WERI-Rb-1 (cell line): Measurements from ENCODE around the gene KRTAP10-10.

Experiments
- DNase-seq: peaks from one replicate; pipeline ENCODE4 v3.0.0-alpha.2; 2020
- H3K27ac ChIP-seq: fragments of 250-450 bp; sonication (Bioruptor Pico); 2 replicates; pipeline ENCODE4 v1.5.1; 2020; ENCODE audit warnings: mild to moderate bottlenecking, moderate library complexity
- H3K27me3 ChIP-seq: fragments of 250-450 bp; sonication (Bioruptor Pico); 2 replicates; pipeline ENCODE4 v1.5.1; 2021; ENCODE audit warnings: mild to moderate bottlenecking, low read depth, moderate library complexity; ENCODE audit not compliant: insufficient read depth, severe bottlenecking
- H3K36me3 ChIP-seq: fragments of 250-450 bp; sonication (Bioruptor Pico); 2 replicates; pipeline ENCODE4 v1.5.1; 2020; ENCODE audit warnings: mild to moderate bottlenecking, moderate library complexity
- H3K4me3 ChIP-seq: 2 replicates; pipeline ENCODE4 v1.5.1; 2011; ENCODE audit warnings: low read depth, mild to moderate bottlenecking, control low read depth, low read length
- H3K9me3 ChIP-seq: fragments of 250-450 bp; sonication (Bioruptor Pico); 2 replicates; pipeline ENCODE4 v1.5.1; 2021; ENCODE audit warnings: mild to moderate bottlenecking, moderate library complexity; ENCODE audit not compliant: severe bottlenecking
- TF ChIP-seq, protein P1 (sequence below): IDR thresholded peaks from 2 replicates; pipeline ENCODE4 v1.5.1; 2011; ENCODE audit warnings: low read depth, mild to moderate bottlenecking, control low read depth, inconsistent platforms, low read length

The KRTAP10-10 gene

DNA sequence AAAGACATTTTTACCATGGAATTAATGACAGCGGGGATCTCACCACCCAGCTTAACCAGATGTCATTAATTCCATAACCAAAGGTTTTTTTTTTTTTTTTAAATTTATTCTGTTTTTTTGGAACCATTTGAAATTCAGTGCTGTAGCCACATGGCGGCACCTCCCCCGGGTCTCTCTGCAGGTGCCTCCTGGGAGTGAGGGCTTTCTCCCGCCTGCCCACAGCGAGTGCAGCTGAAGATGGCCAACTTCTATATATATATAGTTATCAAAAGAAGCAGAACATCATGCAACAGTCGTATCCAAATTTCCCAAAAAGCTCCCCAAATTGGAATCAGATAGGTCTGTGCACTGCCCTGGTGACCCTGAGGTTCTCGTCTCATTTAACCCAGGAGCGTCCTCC is 21.7 kb upstream of the KRTAP10-10 start:
- Histone ChIP-seq H3K27ac (no peak overlapping the region), H3K9me3 (peaks cover 25% of the 10 kb centered on the region), H3K27me3 (no peaks in the 10 kb centered on the region), H3K4me3 (no peak overlapping the region), H3K36me3 (no peaks in the 10 kb centered on the region)
- TF ChIP-seq, protein P1, sequence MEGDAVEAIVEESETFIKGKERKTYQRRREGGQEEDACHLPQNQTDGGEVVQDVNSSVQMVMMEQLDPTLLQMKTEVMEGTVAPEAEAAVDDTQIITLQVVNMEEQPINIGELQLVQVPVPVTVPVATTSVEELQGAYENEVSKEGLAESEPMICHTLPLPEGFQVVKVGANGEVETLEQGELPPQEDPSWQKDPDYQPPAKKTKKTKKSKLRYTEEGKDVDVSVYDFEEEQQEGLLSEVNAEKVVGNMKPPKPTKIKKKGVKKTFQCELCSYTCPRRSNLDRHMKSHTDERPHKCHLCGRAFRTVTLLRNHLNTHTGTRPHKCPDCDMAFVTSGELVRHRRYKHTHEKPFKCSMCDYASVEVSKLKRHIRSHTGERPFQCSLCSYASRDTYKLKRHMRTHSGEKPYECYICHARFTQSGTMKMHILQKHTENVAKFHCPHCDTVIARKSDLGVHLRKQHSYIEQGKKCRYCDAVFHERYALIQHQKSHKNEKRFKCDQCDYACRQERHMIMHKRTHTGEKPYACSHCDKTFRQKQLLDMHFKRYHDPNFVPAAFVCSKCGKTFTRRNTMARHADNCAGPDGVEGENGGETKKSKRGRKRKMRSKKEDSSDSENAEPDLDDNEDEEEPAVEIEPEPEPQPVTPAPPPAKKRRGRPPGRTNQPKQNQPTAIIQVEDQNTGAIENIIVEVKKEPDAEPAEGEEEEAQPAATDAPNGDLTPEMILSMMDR: no peak
- no peak for DNase-seq

DNA sequence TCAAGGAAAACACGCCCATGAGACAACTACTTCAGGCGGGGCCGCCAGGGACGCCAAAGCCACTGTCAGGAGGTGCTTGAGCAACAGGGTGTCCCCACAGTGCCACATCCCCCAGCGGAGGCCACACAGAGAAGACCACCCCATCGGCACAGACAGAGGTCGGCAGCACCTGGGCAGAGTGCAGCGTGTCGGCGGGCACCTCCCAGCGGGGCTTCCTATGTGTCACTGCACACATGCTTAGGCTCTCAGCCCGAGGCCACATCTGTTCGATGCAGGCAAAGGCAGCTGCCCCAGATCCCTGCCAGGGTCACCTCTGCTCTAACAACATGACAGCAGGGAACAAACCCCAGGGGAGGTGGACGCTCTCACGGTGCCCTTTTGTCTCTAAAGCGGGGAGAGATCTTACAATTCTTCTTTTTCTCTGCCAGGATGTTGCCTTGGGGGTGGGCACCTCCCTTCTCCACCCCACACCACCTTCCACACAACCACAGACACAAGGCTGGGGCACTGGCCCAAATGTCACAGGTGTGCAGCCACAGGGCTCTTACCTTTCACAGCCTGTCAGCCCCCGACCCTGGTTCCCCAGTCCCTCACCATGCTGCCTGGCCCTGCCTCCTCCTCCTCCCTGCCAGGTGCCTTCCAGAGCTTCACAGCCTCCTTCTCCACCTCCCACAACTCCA is 21.1 kb upstream of the KRTAP10-10 start:
- DNase-seq: no peak
- peaks cover 23% of the 10 kb centered on the region for H3K9me3 ChIP-seq
- H3K27ac ChIP-seq: no peak overlapping the region
- H3K36me3 ChIP-seq: no peaks in the 10 kb centered on the region
- TF ChIP-seq, protein P1: no peak
- no peak overlapping the region for H3K4me3 ChIP-seq
- H3K27me3 ChIP-seq: no peaks in the 10 kb centered on the region

DNA sequence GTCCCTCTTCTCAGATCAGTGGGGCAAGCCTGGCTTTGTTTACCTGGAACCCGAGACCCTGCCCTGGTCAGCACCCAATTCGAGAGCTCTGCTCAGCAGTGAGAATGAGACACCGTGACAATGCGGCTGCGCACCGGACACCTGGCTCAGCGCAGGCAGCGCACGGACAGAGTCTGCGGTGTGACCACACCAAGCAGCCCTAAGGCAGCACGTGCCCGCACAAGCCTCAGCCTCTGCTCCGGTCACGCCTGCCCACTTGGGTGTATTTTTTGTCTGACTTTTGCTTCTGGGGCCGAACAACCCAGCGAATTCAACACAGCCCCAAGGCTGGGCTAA is 20.6 kb upstream of the KRTAP10-10 start:
- H3K4me3 ChIP-seq: no peak overlapping the region
- H3K9me3 ChIP-seq: peaks cover 20% of the 10 kb centered on the region

DNA sequence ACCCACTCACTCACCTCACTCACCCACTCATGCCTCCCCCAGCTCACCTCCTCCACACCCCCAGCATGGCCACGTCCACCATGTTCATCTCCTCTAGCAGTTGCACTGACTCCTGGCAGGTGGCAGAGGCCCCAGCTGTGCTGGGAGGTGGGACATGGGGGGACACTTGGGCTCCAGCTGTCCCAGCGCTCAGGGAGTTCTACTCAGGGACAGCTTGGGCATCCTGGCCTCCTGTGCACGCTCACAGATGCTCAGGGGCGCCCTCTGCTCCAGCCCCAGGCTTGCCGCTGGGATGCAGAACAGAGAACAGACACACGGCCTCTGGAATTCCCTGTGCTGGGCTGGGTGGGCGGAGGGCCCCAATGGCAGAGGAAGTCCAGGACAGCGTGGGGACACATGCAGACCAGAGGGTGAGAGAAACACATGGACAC is 20.1 kb upstream of the KRTAP10-10 start:
- no peak overlapping the region for H3K4me3 ChIP-seq
- H3K36me3 ChIP-seq: no peaks in the 10 kb centered on the region
- TF ChIP-seq, protein P1: peak; percentile 17; the same call in 1 of the 2 replicates
- no peak overlapping the region for H3K27ac ChIP-seq
- H3K9me3 ChIP-seq: peaks cover 18% of the 10 kb centered on the region
- no peak for DNase-seq
- H3K27me3 ChIP-seq: no peaks in the 10 kb centered on the region

More for the DNA sequence above, 20.6 kb upstream of the KRTAP10-10 start:
- H3K27ac ChIP-seq: no peak overlapping the region
- no peaks in the 10 kb centered on the region for H3K27me3 ChIP-seq
- no peaks in the 10 kb centered on the region for H3K36me3 ChIP-seq
- TF ChIP-seq, protein P1: no peak
- DNase-seq: no peak

DNA sequence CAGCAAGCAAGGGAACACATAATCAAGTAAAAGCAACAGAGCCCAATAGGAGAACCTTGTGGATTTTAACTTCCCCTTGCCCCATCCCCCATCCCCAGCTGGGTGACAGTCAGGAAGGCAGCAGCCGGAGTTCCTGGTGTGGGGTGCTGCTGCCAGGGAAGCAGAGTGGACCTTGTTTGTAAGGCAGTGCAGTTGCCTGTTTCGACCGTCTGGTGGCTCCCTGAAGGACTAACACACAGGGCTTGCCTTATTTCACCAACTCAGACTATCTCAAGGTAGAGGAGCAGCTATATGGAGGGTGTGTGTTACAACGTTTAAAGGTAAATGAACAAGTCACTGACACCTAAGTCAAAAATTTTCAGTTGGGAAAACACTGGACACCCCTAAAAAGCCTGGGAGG is 18.7 kb upstream of the KRTAP10-10 start:
- peak; percentile 58 for DNase-seq
- H3K9me3 ChIP-seq: peaks cover 29% of the 10 kb centered on the region
- H3K36me3 ChIP-seq: no peaks in the 10 kb centered on the region
- TF ChIP-seq, protein P1: peak; percentile 60
- H3K27ac ChIP-seq: no peak overlapping the region
- H3K27me3 ChIP-seq: no peaks in the 10 kb centered on the region
- no peak overlapping the region for H3K4me3 ChIP-seq

DNA sequence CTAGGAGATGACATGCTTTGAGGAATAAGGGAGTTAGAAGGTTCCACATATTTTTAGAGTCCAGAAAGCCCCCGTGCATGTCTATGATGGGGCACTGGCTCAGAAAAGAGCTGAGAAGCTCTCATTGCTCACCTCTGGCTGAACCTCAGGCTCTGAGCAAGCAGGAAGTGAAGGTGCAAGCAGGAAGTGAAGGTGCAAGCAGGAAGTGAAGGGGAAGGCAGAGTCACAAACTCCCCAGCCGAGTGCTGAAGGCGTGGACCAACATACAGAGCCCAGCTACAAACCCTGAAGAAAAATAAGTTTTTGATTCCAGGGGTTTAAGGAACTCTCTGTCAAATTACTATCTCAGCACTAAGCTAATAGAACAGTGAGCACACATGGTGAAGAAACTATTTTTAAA is 18.2 kb upstream of the KRTAP10-10 start:
- H3K27ac ChIP-seq: no peak overlapping the region
- H3K36me3 ChIP-seq: no peaks in the 10 kb centered on the region
- no peaks in the 10 kb centered on the region for H3K27me3 ChIP-seq
- TF ChIP-seq, protein P1: no peak
- no peak overlapping the region for H3K4me3 ChIP-seq
- peaks cover 32% of the 10 kb centered on the region for H3K9me3 ChIP-seq
- no peak for DNase-seq
